H1 (cell line): ENCODE results near the gene PCYT1A. TPM values are rescaled to one million over a fixed set of nuclear protein-coding genes. Genes with fewer than 3 reads are reported as not detected.

ENCODE experiments used
- CTCF ChIA-PET: fragments of 300-600 bp; sonication (Branson Sonifier 250); formaldehyde crosslinking; loops from one replicate; lab custom pipeline; 2021; ENCODE audit not compliant: partially characterized antibody; lab: Charles Lee
- POLR2A ChIA-PET: fragments of 300-600 bp; sonication (Branson Sonifier 250); formaldehyde crosslinking; loops from one replicate; lab custom pipeline; 2021; ENCODE audit warnings: inconsistent platforms; ENCODE audit not compliant: partially characterized antibody; lab: Charles Lee
- DNase-seq, 2 experiments: peaks; one replicate each; pipeline versions ENCODE4 v3.0.0 to v3.0.0-alpha.2; 2010 to 2022; ENCODE audit warnings: low spot score in 2 of 2, low read depth in 1 of 2, mixed read lengths in 1 of 2
- FAIRE-seq: peaks from 2 replicates; lab custom pipeline; 2011; peaks lifted over from hg19 to GRCh38; lab: Jason Lieb, UNC
- H2AFZ ChIP-seq: 2 replicates; pipeline ENCODE4 v1.8.1; 2012; ENCODE audit warnings: low read length, inconsistent platforms
- H2AK5ac ChIP-seq: 2 replicates; pipeline ENCODE4 v1.6.1; 2013; ENCODE audit warnings: low read depth, low read length
- H2BK120ac ChIP-seq: replicated peaks from 2 replicates; pipeline ENCODE3; 2013; ENCODE audit warnings: low read depth, low read length, inconsistent platforms
- H2BK12ac ChIP-seq: 2 replicates; pipeline ENCODE4 v1.6.1; 2013; ENCODE audit warnings: low read depth, low read length
- H2BK15ac ChIP-seq: 2 replicates; pipeline ENCODE4 v1.6.1; 2013; ENCODE audit warnings: low read length
- H2BK20ac ChIP-seq: 2 replicates; pipeline ENCODE4 v1.6.1; 2013; ENCODE audit warnings: low read length
- H2BK5ac ChIP-seq: 2 replicates; pipeline ENCODE4 v1.6.1; 2013; ENCODE audit warnings: low read depth, low read length
- H3K14ac ChIP-seq: 2 replicates; pipeline ENCODE4 v1.6.1; 2013; ENCODE audit warnings: inconsistent platforms; ENCODE audit not compliant: insufficient read length
- H3K18ac ChIP-seq: 2 replicates; pipeline ENCODE4 v1.6.1; 2013; ENCODE audit warnings: low read length; ENCODE audit errors: extremely low read depth
- H3K23ac ChIP-seq: 2 replicates; pipeline ENCODE4 v1.6.1; 2013; ENCODE audit warnings: inconsistent platforms; ENCODE audit not compliant: insufficient read length
- H3K23me2 ChIP-seq: 2 replicates; pipeline ENCODE4 v1.6.1; 2013; ENCODE audit warnings: low read depth, low read length
- H3K27ac ChIP-seq: 2 replicates; pipeline ENCODE4 v1.6.1; 2011; ENCODE audit warnings: low read depth, low read length, inconsistent platforms
- H3K27me3 ChIP-seq, 4 experiments: replicated peaks in 1 of 4; 1 replicate in 1 of 4; 2 replicates in 3 of 4; pipeline versions ENCODE4 v1.6.1 to v1.8.1; 2011 to 2013; ENCODE audit warnings: low read length in 3 of 4, mild to moderate bottlenecking in 3 of 4, inconsistent platforms in 2 of 4, mixed read lengths in 2 of 4, moderate library complexity in 1 of 4; ENCODE audit not compliant: control insufficient read depth in 3 of 4, insufficient read depth in 3 of 4; ENCODE audit errors: extremely low read depth in 1 of 4
- H3K36me3 ChIP-seq, 4 experiments: 2 replicates each; pipeline versions ENCODE4 v1.6.1 to v1.8.1; 2011 to 2013; ENCODE audit warnings: mild to moderate bottlenecking in 4 of 4, low read length in 3 of 4, moderate library complexity in 2 of 4, control low read depth in 1 of 4, inconsistent platforms in 1 of 4; ENCODE audit not compliant: insufficient read depth in 4 of 4, control insufficient read depth in 2 of 4
- H3K4ac ChIP-seq: replicated peaks from 2 replicates; pipeline ENCODE3; 2013; ENCODE audit warnings: low read length, low read depth, mixed read lengths, inconsistent platforms; ENCODE audit not compliant: insufficient read length
- H3K4me1 ChIP-seq, 4 experiments: replicated peaks in 1 of 4; 1 replicate in 1 of 4; 2 replicates in 3 of 4; pipeline versions ENCODE4 v1.6.1 to v1.8.1; 2011 to 2013; ENCODE audit warnings: low read length in 3 of 4, inconsistent platforms in 2 of 4, mixed read lengths in 1 of 4; ENCODE audit not compliant: insufficient read depth in 4 of 4, control insufficient read depth in 3 of 4
- H3K4me2 ChIP-seq, 2 experiments: 2 replicates each; pipeline versions ENCODE4 v1.6.1 to v1.8.1; 2011 to 2013; ENCODE audit warnings: low read depth in 2 of 2, low read length in 2 of 2, control low read depth in 1 of 2, inconsistent platforms in 1 of 2, mild to moderate bottlenecking in 1 of 2; ENCODE audit not compliant: insufficient read depth in 1 of 2
- H3K4me3 ChIP-seq, 4 experiments: fragments of 200-600, 300-600 bp in 1 of 4; sonication (generic), shearing (Covaris generic), sonication (Bioruptor Twin) in 1 of 4; 2 replicates each; pipeline versions ENCODE4 v1.5.1 to v1.8.1; 2011 to 2016; ENCODE audit warnings: low read length in 4 of 4, low read depth in 3 of 4, control low read depth in 2 of 4, inconsistent platforms in 2 of 4, mild to moderate bottlenecking in 2 of 4, mixed read lengths in 1 of 4, moderate library complexity in 1 of 4; ENCODE audit not compliant: insufficient read depth in 2 of 4; ENCODE audit errors: extremely low read depth in 1 of 4
- H3K56ac ChIP-seq: replicated peaks from 2 replicates; pipeline ENCODE3; 2013; ENCODE audit warnings: low read depth, mild to moderate bottlenecking, mixed read lengths, low read length, inconsistent platforms; ENCODE audit not compliant: insufficient read length
- H3K79me1 ChIP-seq: 2 replicates; pipeline ENCODE4 v1.6.1; 2013; ENCODE audit warnings: low read depth, low read length, control low read depth
- H3K79me2 ChIP-seq, 2 experiments: 2 replicates each; pipeline versions ENCODE4 v1.6.1 to v1.8.1; 2012 to 2013; ENCODE audit warnings: low read length in 2 of 2, mild to moderate bottlenecking in 2 of 2, inconsistent platforms in 1 of 2; ENCODE audit not compliant: insufficient read depth in 2 of 2, control insufficient read depth in 1 of 2
- H3K9ac ChIP-seq, 4 experiments: replicated peaks in 1 of 4; 1 replicate in 1 of 4; 2 replicates in 3 of 4; pipeline versions ENCODE4 v1.6.1 to v1.8.1; 2011 to 2013; ENCODE audit warnings: low read depth in 3 of 4, low read length in 3 of 4, control low read depth in 2 of 4, mild to moderate bottlenecking in 2 of 4, moderate library complexity in 2 of 4, inconsistent platforms in 1 of 4; ENCODE audit errors: extremely low read depth in 1 of 4
- H3K9me3 ChIP-seq, 2 experiments: 2 replicates each; pipeline versions ENCODE4 v1.6.1 to v1.8.1; 2012 to 2013; ENCODE audit warnings: mild to moderate bottlenecking in 2 of 2, moderate library complexity in 2 of 2, control low read depth in 1 of 2, inconsistent platforms in 1 of 2, low read depth in 1 of 2, low read length in 1 of 2, mixed read lengths in 1 of 2; ENCODE audit not compliant: insufficient read depth in 2 of 2
- H4K20me1 ChIP-seq, 2 experiments: replicated peaks in 1 of 2; 2 replicates each; pipeline versions ENCODE3 to v1.8.1; 2011 to 2013; ENCODE audit warnings: inconsistent platforms in 2 of 2, low read length in 2 of 2, mild to moderate bottlenecking in 1 of 2; ENCODE audit not compliant: insufficient read depth in 2 of 2, control insufficient read depth in 1 of 2
- H4K5ac ChIP-seq: 2 replicates; pipeline ENCODE4 v1.6.1; 2013; ENCODE audit warnings: low read length, low read depth, mixed read lengths, inconsistent platforms; ENCODE audit not compliant: insufficient read length
- H4K8ac ChIP-seq: 2 replicates; pipeline ENCODE4 v1.8.0; 2013; ENCODE audit warnings: mild to moderate bottlenecking, moderate library complexity, low read length, inconsistent platforms; ENCODE audit not compliant: insufficient read depth; ENCODE audit errors: extremely low read depth
- H4K91ac ChIP-seq: replicated peaks from 2 replicates; pipeline ENCODE3; 2013; ENCODE audit warnings: low read length, mixed read lengths, inconsistent platforms; ENCODE audit not compliant: insufficient read length
- GTF2F1 ChIP-seq: IDR thresholded peaks from 2 replicates; pipeline ENCODE4 v1.6.1; 2012; ENCODE audit warnings: low read depth, low read length, improper control_type of control experiment, borderline replicate concordance
- POU5F1 ChIP-seq: IDR thresholded peaks from 2 replicates; pipeline ENCODE4 v1.6.1; 2011; ENCODE audit warnings: low read depth, mild to moderate bottlenecking, low read length, moderate library complexity
- TBP ChIP-seq: IDR thresholded peaks from 2 replicates; pipeline ENCODE4 v1.6.1; 2011; ENCODE audit warnings: low read depth, low read length, improper control_type of control experiment
- WGBS, 2 experiments: shearing (Covaris generic) in 1 of 2; methylation state at CpG; one replicate each; pipeline versions ENCODE4 v1.1.6 to v1.1.7; 2013 to 2015; ENCODE audit warnings: low lambda C conversion rate in 2 of 2, mixed read lengths in 2 of 2, inconsistent platforms in 1 of 2, low coverage in 1 of 2, missing lambda C conversion rate in 1 of 2; ENCODE audit not compliant: insufficient replicate concordance in 2 of 2, insufficient coverage in 1 of 2, insufficient read length in 1 of 2; ENCODE audit errors: extremely low coverage in 1 of 2, missing lambda C conversion rate in 1 of 2; 5-methylcytosine and 5-hydroxymethylcytosine counted together
- polyA plus RNA-seq, 7 experiments: library from polyadenylated mRNA; depleted of rRNA in 3 of 7; stranded (reverse) in 5 of 7; unstranded in 2 of 7; fragments of >200 nt in 5 of 7; fragments of 200-250 nt in 2 of 7; gene quantifications; 1 replicate in 5 of 7; 2 replicates in 1 of 7; 4 replicates in 1 of 7; pipeline versions ENCODE4 v1.2.1 to v1.2.3, GENCODE V29; 2011 to 2013; ENCODE audit warnings: missing spikeins in 2 of 7, mixed read lengths in 2 of 7
- total RNA-seq: library from RNA; stranded (reverse); fragmentation: NEBNext Ultra II Directional; extraction: Animal tissue kit (Norgen Biotek cat#: 25700); gene quantifications from 2 replicates; pipeline ENCODE4 v1.2.1, GENCODE V29; 2021
- TF ChIP-seq, protein P1 (sequence below), 3 experiments: IDR thresholded peaks; 1 replicate in 2 of 3; 2 replicates in 1 of 3; pipeline versions ENCODE4 v1.5.1 to v1.6.1; 2011; ENCODE audit warnings: low read length in 3 of 3, mild to moderate bottlenecking in 3 of 3, inconsistent platforms in 2 of 3, low read depth in 1 of 3, moderate library complexity in 1 of 3; ENCODE audit not compliant: insufficient read depth in 1 of 3; ENCODE audit errors: control extremely low read depth in 1 of 3

PCYT1A gene
- total and polyA plus RNA-seq, 2 of the 8 experiments (the other 6 are each of a cell fraction or from before 2014, with no cell fraction given) = 19.9 to 31.8 TPM

DNA sequence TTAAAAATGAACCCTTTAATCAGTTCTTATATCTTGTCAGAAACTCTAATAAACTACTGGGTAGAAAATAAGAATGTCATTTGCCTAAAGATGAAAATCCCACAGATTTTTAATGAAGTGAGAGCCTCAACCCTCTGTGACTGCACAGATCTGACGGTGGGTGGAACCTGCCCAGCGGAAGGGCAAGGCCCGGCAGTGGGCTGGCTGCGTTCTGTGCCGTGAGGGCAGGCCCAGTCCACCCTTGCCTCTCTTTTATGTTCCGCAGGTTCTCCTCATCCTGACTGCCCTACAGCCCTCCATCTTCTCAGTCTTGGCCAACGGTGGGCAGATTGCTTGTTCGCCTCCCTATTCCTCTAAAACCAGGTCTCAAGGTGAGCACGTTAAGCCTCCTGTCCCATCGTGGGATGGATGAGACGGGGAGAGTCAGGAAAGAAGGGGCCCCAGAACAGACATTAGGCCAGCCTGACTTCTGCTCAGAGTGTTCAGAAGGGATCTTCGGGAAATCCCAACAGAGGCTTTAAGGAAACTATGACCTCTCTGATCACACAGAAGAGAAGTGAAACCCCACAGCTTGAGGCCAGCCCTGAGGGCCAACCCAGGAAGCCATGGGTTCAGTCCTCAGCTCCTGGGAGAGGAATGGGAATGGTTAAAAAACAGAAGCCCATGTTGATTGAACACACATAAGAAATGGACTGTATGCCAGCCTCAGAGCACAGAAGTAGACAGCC, 55.2 kb downstream of the PCYT1A start:
- H3K4me1 ChIP-seq = peaks cover 0 to 5% (median 0%) of the 10 kb centered on the region in 4 experiments; a peak in 1 of 7 replicates
- no peak overlapping the region for H3K14ac ChIP-seq
- no peak overlapping the region for H3K4ac ChIP-seq
- H3K27me3 ChIP-seq = no peaks in the 10 kb centered on the region
- H3K4me2 ChIP-seq = no peak overlapping the region
- H3K9ac ChIP-seq = no peak overlapping the region
- H2AFZ ChIP-seq = no peak overlapping the region
- ChIA-PET POLR2A (interaction anchor here (0.6 kb wide), 1 partner anchor 17 kb away, joined by 3 read pairs; no protein-coding TSS in a partner anchor), CTCF (interaction anchor here (1.2 to 1.5 kb wide), 2 partner anchors 21 to 37 kb away, joined by 3 read pairs; no protein-coding TSS in a partner anchor)
- H2BK12ac ChIP-seq = no peak overlapping the region
- no peaks in the 10 kb centered on the region for H3K23me2 ChIP-seq
- no peak for DNase-seq
- no peak overlapping the region for H3K27ac ChIP-seq
- no peak overlapping the region for H2AK5ac ChIP-seq
- no peak overlapping the region for H3K56ac ChIP-seq
- H2BK15ac ChIP-seq = no peak overlapping the region
- no peak overlapping the region for H3K23ac ChIP-seq
- no peak overlapping the region for H2BK5ac ChIP-seq
- no peak overlapping the region for H2BK120ac ChIP-seq
- FAIRE-seq = no peak
- no peak overlapping the region; the same call in 1 of the 2 replicates for H4K8ac ChIP-seq
- H3K4me3 ChIP-seq = no peak overlapping the region
- no peak overlapping the region for H3K18ac ChIP-seq
- WGBS, 2 experiments = 92% methylated on average over 12 of the region's 12 CpGs; no CpG with 5 or more reads in 1 of the 2 experiments
- H3K36me3 ChIP-seq = peaks cover 0 to 2% (median 0%) of the 10 kb centered on the region in 4 experiments; a peak in 1 of 8 replicates
- H3K79me2 ChIP-seq = no peaks in the 10 kb centered on the region
- no peaks in the 10 kb centered on the region for H3K79me1 ChIP-seq
- H2BK20ac ChIP-seq = no peak overlapping the region
- no peak overlapping the region for H4K91ac ChIP-seq
- no peak overlapping the region for H4K5ac ChIP-seq
- H3K9me3 ChIP-seq = no peaks in the 10 kb centered on the region
- no peaks in the 10 kb centered on the region for H4K20me1 ChIP-seq
- no peak for TF ChIP-seq POU5F1
- no peak for TF ChIP-seq GTF2F1
- TF ChIP-seq TBP = no peak
- TF ChIP-seq, protein P1, sequence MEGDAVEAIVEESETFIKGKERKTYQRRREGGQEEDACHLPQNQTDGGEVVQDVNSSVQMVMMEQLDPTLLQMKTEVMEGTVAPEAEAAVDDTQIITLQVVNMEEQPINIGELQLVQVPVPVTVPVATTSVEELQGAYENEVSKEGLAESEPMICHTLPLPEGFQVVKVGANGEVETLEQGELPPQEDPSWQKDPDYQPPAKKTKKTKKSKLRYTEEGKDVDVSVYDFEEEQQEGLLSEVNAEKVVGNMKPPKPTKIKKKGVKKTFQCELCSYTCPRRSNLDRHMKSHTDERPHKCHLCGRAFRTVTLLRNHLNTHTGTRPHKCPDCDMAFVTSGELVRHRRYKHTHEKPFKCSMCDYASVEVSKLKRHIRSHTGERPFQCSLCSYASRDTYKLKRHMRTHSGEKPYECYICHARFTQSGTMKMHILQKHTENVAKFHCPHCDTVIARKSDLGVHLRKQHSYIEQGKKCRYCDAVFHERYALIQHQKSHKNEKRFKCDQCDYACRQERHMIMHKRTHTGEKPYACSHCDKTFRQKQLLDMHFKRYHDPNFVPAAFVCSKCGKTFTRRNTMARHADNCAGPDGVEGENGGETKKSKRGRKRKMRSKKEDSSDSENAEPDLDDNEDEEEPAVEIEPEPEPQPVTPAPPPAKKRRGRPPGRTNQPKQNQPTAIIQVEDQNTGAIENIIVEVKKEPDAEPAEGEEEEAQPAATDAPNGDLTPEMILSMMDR (IDR thresholded peaks at IDR 0.05; ENCODE audit: control extremely low read depth in 1 of 3, insufficient read depth in 1 of 3, low read depth in 1 of 3, low read length in 3 of 3) = no peak
